HG03442 (cell line): ENCODE data around the gene ANKRD28.
"Not testable (repeated sequence)": the region's sequence is repeated elsewhere in the genome, so short reads cannot be mapped to it uniquely, and the experiment has no call there.

ENCODE experiments used
- ATAC-seq: cut with Tn5 transposase; IDR thresholded peaks from one replicate; pipeline ENCODE4 v1.9.1; 2021; ENCODE audit warnings: mild to moderate bottlenecking, moderate library complexity; ENCODE audit not compliant: unreplicated experiment

Gene ANKRD28

DNA sequence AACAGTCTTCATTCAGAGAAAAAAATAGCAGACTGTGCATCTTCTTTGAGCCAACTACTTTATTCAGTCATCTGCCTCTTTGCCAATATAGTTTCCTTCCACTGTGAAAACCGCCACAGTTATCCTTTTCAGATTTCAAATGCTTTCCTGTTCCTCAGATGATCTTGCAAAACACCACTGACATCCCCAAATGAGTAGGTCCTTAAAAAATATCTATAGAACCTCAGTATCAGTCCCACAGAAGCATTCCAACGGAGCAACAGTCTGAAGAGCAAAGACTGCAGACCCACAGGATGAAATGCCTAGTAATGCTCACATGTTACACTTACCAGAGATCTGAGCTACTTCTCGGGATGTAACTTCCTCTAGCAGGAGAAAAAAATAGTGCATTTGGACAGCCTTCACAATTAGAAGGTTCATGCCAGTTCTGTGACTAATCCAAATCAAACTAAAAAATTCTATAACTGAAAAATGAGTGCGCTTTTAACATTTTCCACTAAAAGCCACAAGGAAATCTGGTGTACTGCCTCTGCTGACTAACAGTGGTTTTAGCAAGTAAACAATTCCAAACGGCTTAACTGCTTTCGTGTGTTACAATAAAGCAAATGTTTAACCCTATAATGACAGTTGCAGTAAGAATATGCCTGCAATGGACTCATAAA lies at the start of gene ANKRD28:
Gene ANKRD28 (minus strand): TSS at position 338 of the 662 bp plus-strand sequence. CDS start 1,458 bp downstream, outside the sequence.
- peak; percentile 29 for ATAC-seq

- no peak for ATAC-seq
Measured at GRCh38 chr3:15847239-15847638, 49.5 kb upstream of the ANKRD28 start.

GRCh38 chr3:15846606-15847005 lies 48.8 kb upstream of the ANKRD28 start:
- ATAC-seq: no peak

DNA sequence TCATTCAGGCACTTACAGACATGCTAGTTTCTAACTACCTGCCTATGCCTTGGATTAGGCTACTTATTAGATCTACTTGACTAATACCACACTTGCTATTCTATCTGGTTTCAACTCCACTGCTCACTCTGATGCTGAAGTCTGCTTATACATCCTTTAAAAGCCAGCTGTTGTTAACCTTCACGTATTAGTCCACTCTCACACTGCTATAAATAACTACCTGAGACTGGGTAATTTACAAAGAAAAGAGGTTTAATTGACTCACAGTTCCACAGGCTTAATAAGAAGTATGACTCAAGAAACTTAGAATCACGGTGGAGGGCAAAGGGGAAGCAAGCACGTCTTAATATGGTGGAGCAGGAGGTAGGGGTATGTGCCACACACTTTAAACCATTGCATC lies 47.7 kb upstream of the ANKRD28 start:
- ATAC-seq: peak; percentile 76

GRCh38 chr3:15844889-15845288 lies 47.1 kb upstream of the ANKRD28 start:
- no peak for ATAC-seq

GRCh38 chr3:15841091-15841973 lies 43.6 kb upstream of the ANKRD28 start:
- not testable (repeated sequence) for ATAC-seq

DNA sequence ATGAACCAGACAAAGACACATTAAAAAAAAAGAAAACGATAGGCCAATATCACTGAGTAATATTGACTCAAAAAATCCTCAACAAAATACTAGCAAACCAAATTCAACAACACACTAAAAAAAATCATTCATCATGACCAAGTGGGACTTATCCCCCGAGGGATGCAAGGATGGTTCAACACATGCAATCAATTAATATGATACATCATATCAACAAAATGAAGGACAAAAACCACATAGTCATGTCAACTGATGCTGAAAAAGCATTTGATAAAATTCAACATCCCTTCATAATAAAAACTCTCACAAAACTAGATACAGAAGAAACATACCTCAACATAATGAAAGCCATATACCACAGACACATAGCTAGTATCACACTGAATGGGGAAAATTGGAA lies 41.8 kb upstream of the ANKRD28 start:
- no peak for ATAC-seq

DNA sequence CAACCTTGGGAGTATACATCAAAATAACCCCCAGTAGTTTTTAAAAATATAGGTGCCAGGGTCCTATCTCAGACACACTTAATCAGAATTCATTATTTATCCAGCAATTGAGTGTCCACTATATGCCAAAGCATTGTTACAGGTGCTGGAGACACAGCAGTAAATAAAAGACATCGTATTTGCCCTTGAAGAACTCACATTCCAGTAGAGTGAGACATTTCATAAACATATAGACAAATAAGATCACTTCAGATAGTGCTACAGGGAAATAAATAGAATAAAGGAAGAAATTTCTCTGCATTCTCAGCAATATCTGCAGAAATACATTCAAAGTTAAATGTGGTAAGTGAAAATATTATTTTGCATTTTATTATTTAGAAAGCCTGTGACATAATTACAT lies 34.1 kb upstream of the ANKRD28 start:
- ATAC-seq: no peak

DNA sequence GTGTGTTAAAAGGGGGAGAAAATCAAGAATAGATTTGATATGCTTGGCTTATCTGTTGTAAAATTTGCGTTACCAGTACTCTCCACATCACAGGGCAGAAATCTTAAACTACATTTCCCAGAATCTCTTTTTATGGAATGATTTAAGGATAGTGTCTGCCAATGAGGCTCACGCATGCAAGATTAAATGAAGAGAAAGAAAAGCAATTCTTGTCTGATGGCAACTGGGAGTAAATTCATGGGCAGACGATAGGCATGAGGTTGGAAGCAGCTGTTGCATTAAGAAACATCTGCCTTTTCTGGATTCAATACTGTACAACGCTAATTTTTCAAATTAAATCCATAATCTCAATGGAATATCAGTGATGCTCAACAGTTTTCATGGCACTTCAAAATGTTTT lies 27.2 kb upstream of the ANKRD28 start:
- no peak for ATAC-seq

DNA sequence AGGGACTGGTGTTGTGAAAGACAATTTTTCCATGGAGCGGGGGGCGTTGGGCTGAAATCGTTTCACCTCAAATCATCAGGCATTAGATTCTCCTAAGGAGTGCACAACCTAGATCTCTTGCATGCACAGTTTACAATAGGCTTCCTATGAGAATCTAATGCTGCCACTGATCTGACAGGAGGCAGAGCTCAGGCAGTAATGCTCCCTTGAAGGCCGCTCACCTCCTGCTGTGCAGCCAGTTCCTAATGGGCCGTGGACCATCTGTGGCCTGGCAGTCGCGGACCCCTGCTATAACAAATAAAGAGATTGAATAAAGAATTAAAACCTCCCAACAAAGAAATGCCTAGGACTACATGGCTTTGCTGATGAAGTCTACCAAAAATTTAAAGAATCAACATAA lies 25.3 kb upstream of the ANKRD28 start:
- no peak for ATAC-seq

DNA sequence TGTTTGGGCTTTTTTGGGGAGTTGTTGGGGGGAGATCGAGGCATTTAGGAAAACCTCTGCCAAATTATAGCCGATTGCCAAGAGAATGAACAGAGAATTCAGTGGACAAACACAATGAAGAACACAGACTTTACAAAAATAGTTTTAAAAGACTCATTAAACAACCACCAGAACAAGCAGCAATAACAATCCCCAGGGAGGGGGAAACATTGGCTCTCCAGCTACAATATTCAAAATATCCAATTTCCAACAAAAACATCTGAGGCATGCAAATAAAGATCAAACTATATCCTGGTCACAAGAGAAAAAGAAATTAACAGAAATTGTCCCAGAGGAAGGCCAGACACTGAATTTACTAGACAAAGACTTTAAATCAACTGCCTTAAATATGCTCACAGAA lies 24.5 kb upstream of the ANKRD28 start:
- no peak for ATAC-seq

DNA sequence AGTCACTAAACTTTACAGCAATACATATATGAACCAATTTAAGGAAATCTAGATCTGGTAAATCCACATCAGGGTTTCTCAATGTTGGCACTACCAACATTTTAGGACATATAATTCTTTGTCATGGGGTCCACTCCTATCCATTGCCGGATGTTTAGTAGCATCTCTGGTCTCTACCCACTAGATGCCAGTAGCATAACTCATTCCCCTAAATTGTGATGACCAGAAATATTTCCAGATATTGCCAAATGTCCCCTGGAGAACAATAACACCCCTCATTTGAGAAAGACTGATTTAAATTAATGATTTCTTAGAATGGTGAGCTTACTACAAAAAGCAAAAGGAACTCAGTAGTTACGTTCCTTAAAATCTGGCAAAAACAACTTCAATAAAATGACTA lies 23.1 kb upstream of the ANKRD28 start:
- no peak for ATAC-seq

GRCh38 chr3:15819576-15819975 lies 21.8 kb upstream of the ANKRD28 start:
- ATAC-seq: no peak

DNA sequence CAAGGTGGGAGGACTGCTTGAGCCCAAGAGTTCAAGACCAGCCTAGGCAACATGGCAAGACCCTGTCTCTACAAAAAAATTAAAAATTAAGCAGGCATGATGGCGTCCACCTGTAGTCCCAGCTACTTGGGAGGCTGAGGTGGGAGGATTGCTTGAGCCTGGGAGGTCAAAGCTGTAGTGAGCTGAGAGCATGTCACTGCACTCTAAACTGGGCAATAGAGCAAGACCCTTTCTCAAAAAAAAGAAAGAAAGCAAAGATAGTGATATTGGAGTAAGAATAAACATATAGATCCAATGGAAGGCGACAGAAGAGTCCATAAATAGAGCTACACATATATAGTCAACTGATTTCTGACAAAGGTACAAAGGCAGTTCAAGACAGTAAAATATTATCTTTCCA lies 21.3 kb upstream of the ANKRD28 start:
- no peak for ATAC-seq

GRCh38 chr3:15815696-15816095 lies 17.9 kb upstream of the ANKRD28 start:
- no peak for ATAC-seq

DNA sequence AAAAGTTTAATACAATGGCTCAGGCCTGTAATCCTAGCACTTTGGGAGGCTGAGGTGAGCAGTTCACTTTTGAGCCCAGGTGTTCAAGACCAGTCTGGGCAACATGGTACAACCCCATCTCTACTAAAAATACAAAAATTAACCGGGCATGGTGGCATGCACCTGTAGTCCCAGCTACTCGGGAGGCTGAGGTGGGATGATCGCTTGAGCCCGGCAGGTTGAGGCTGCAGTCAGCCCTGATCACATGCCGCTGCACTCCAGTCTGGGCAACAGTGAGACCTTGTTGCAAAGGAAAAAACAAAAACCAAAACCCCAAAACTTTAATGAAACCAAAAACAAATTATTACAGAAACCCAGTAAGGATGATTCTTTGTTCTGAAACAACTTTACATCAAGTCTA lies 15.3 kb upstream of the ANKRD28 start:
- not testable (repeated sequence) for ATAC-seq

- no peak for ATAC-seq
Measured at GRCh38 chr3:15812183-15812582, 14.4 kb upstream of the ANKRD28 start.

GRCh38 chr3:15810702-15811101 lies 12.9 kb upstream of the ANKRD28 start:
- ATAC-seq: peak; percentile 34

- ATAC-seq: no peak
Measured at GRCh38 chr3:15809313-15809712, 11.5 kb upstream of the ANKRD28 start.

- no peak for ATAC-seq
Measured at GRCh38 chr3:15808679-15809310, 11.0 kb upstream of the ANKRD28 start.

DNA sequence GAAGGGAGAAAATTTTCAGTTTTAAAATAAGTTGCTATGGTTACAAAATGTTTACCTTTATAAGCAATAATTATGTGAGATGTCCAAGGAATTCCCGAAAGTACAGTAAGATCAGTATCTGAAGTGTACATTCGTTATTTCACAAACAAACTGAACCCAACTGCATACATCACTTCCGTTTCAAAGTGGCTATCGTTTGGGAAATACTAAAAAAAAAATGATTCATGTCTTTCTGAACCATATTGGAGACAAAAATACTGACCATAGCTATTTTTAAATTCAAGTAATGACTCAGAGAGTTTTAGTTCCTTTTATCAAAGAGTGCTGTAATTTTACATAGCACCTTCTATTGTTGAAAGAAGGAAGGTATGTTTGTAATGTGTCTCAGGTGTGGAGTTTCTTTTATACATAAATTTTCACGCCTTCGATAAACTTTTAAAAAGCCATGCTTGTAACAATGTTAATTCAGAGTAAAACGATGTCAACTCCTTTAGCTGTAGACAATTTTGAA lies 8.0 kb upstream of the ANKRD28 start:
- peak; percentile 70 for ATAC-seq
